Activated CD4-positive, CD25-positive, alpha-beta regulatory T cell treated with anti-CD3 and anti-CD28 coated beads, Interleukin-2, amount 50 U/mL, for 16 hours (primary cell): ENCODE results near the gene TMEM91.

Experiments used
- DNase-seq: peaks from one replicate; pipeline ENCODE4 v3.0.0-alpha.2; 2020; ENCODE audit warnings: low read depth, low spot score

The TMEM91 gene

GRCh38 chr19:41411100-41411967 is 35.0 kb downstream of the TMEM91 start:
- DNase-seq: no peak

GRCh38 chr19:41411968-41412265 is 35.6 kb downstream of the TMEM91 start:
- no peak for DNase-seq

- DNase-seq: no peak
Measured at GRCh38 chr19:41412953-41413352, 36.6 kb downstream of the TMEM91 start.

GRCh38 chr19:41413947-41414346 is 37.6 kb downstream of the TMEM91 start:
- no peak for DNase-seq

GRCh38 chr19:41414461-41414860 is 38.1 kb downstream of the TMEM91 start:
- no peak for DNase-seq

- DNase-seq: no peak
Measured at GRCh38 chr19:41415154-41415571, 38.8 kb downstream of the TMEM91 start.

GRCh38 chr19:41416194-41416674 is 39.9 kb downstream of the TMEM91 start:
- DNase-seq: no peak

- DNase-seq: no peak
Measured at GRCh38 chr19:41420101-41420880, 44.0 kb downstream of the TMEM91 start.

- no peak for DNase-seq
Measured at GRCh38 chr19:41421314-41421713, 45.0 kb downstream of the TMEM91 start.

- no peak for DNase-seq
Measured at GRCh38 chr19:41421973-41422372, 45.6 kb downstream of the TMEM91 start.

- DNase-seq: no peak
Measured at GRCh38 chr19:41422456-41422855, 46.1 kb downstream of the TMEM91 start.

- no peak for DNase-seq
Measured at GRCh38 chr19:41422955-41423354, 46.6 kb downstream of the TMEM91 start.

GRCh38 chr19:41424335-41425173 is 48.2 kb downstream of the TMEM91 start:
- no peak for DNase-seq

GRCh38 chr19:41425174-41426115 is 49.1 kb downstream of the TMEM91 start:
- DNase-seq: no peak

GRCh38 chr19:41426116-41426841 is 49.9 kb downstream of the TMEM91 start:
- no peak for DNase-seq

- DNase-seq: no peak
Measured at GRCh38 chr19:41426952-41427646, 50.8 kb downstream of the TMEM91 start, which contains the start of gene B3GNT8. Gene B3GNT8, minus strand, starts transcription at chr19:41427374. Its CDS starts 596 bp downstream, at chr19:41426778.

GRCh38 chr19:41427647-41428480 is 51.5 kb downstream of the TMEM91 start:
- no peak for DNase-seq

GRCh38 chr19:41428481-41428859 is 52.1 kb downstream of the TMEM91 start:
- no peak for DNase-seq
